H7 (cell line): Measurements from ENCODE around the gene ATG2B. TPM values are rescaled to one million over a fixed set of nuclear protein-coding genes. Genes with fewer than 3 reads are reported as not detected.

Experiments
- DNase-seq: peaks from one replicate; pipeline ENCODE4 v3.0.0; 2012
- H3K27me3 ChIP-seq: 2 replicates; pipeline ENCODE4 v1.6.0; 2011; ENCODE audit warnings: mild to moderate bottlenecking, low read length; ENCODE audit not compliant: control insufficient read depth, insufficient read depth
- H3K36me3 ChIP-seq: replicated peaks from 2 replicates; pipeline ENCODE4 v1.5.1; 2011; ENCODE audit warnings: low read length; ENCODE audit not compliant: control insufficient read depth, insufficient read depth
- H3K4me3 ChIP-seq: 2 replicates; pipeline ENCODE4 v1.5.1; 2011; ENCODE audit warnings: low read depth, mild to moderate bottlenecking, control low read depth, low read length, moderate library complexity; ENCODE audit not compliant: insufficient read depth
- total RNA-seq: library from RNA; depleted of rRNA; stranded (reverse); fragments of >200 nt; shearing (Covaris generic); gene quantifications from 2 replicates; pipeline ENCODE4 v1.2.3, GENCODE V29; 2014; rRNA removed

The ATG2B gene, protein sequence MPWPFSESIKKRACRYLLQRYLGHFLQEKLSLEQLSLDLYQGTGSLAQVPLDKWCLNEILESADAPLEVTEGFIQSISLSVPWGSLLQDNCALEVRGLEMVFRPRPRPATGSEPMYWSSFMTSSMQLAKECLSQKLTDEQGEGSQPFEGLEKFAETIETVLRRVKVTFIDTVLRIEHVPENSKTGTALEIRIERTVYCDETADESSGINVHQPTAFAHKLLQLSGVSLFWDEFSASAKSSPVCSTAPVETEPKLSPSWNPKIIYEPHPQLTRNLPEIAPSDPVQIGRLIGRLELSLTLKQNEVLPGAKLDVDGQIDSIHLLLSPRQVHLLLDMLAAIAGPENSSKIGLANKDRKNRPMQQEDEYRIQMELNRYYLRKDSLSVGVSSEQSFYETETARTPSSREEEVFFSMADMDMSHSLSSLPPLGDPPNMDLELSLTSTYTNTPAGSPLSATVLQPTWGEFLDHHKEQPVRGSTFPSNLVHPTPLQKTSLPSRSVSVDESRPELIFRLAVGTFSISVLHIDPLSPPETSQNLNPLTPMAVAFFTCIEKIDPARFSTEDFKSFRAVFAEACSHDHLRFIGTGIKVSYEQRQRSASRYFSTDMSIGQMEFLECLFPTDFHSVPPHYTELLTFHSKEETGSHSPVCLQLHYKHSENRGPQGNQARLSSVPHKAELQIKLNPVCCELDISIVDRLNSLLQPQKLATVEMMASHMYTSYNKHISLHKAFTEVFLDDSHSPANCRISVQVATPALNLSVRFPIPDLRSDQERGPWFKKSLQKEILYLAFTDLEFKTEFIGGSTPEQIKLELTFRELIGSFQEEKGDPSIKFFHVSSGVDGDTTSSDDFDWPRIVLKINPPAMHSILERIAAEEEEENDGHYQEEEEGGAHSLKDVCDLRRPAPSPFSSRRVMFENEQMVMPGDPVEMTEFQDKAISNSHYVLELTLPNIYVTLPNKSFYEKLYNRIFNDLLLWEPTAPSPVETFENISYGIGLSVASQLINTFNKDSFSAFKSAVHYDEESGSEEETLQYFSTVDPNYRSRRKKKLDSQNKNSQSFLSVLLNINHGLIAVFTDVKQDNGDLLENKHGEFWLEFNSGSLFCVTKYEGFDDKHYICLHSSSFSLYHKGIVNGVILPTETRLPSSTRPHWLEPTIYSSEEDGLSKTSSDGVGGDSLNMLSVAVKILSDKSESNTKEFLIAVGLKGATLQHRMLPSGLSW (N-terminal part only)
- 7.1 and 10.0 TPM in 2 replicates for total RNA-seq

DNA sequence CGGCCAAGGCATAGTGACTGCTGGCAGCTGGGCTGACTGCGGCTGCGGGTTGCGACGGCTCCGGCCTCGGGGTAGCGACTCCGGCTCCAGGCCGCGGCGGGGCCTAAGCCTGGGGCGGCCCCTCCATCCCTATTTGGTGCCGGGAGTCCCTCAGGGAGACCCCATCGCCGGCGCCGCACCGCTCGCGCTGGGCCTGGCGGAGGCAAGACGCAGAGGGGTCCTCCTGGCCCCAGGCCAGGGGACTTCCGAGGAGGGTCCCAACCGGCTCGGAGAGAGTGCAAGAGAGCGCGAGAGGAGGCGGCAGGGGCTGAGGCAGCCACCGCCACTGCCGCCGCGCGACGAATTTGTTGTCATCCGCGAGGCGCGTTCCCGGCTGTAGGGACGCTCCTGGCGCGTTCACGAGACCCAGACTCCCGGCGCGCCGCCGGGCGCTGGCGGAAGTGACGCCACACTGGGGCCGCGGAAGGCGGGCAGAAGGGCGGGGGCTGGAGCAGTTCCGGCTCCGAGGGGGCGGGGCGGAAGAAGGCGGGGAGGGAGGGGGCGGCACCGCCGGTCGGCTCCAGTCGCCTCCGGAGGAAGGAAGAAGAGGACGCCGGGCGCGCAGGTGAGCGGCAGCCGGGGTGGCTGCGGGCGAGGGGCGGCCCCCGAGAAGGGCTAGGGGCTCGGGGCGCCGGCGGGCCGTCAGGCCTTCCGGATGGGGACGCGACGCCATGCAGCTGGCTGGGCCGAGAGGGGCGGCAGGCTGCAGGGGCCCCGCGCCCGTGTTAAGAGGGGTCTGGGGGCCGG is at the start of gene ATG2B, which contains the start of gene GSKIP:
Gene ATG2B, minus strand, starts transcription at position 377 of the 786 bp plus-strand sequence. Its CDS starts 365 bp downstream, at position 12.
Gene GSKIP, plus strand, starts transcription at position 562 of the 786 bp plus-strand sequence. CDS start 18,722 bp downstream, outside the sequence.
- DNase-seq = peak; percentile 96
- no peaks in the 10 kb centered on the region for H3K36me3 ChIP-seq
- peak within 1 kb of the TSS; percentile 93 for H3K4me3 ChIP-seq

GRCh38 chr14:96410119-96410518 is 47.0 kb upstream of the ATG2B start:
- Histone ChIP-seq H3K4me3 (no peak overlapping the region), H3K27me3 (no peaks in the 10 kb centered on the region), H3K36me3 (no peaks in the 10 kb centered on the region)
- no peak for DNase-seq

More for the DNA sequence above, at the start of gene ATG2B, which contains the start of gene GSKIP:
- no peaks in the 10 kb centered on the region for H3K27me3 ChIP-seq

DNA sequence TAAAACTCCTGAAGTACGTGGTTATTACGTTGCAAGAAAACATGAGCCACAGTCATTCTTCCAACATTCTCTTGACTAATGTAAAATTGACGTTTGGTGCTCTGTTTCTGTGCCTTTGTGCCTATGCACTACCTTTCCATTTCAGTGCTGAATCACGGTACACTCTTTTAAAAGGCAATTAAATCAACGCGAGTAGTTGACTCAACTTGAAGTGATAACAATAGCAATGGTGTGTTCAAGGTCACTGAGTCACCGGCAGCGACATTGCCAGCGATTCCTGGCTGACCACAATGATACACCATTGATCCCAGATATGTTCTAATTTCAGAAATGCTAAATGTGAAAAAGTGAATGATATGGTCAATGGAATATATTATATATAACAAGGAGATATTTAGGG is 46.6 kb upstream of the ATG2B start:
- H3K36me3 ChIP-seq = no peaks in the 10 kb centered on the region
- no peaks in the 10 kb centered on the region for H3K27me3 ChIP-seq
- no peak for DNase-seq
- no peak overlapping the region for H3K4me3 ChIP-seq

- DNase-seq = no peak
- Histone ChIP-seq H3K4me3 (no peak overlapping the region), H3K36me3 (no peaks in the 10 kb centered on the region), H3K27me3 (no peaks in the 10 kb centered on the region)
These were observed 45.5 kb upstream of the ATG2B start for GRCh38 chr14:96408608-96409007.

DNA sequence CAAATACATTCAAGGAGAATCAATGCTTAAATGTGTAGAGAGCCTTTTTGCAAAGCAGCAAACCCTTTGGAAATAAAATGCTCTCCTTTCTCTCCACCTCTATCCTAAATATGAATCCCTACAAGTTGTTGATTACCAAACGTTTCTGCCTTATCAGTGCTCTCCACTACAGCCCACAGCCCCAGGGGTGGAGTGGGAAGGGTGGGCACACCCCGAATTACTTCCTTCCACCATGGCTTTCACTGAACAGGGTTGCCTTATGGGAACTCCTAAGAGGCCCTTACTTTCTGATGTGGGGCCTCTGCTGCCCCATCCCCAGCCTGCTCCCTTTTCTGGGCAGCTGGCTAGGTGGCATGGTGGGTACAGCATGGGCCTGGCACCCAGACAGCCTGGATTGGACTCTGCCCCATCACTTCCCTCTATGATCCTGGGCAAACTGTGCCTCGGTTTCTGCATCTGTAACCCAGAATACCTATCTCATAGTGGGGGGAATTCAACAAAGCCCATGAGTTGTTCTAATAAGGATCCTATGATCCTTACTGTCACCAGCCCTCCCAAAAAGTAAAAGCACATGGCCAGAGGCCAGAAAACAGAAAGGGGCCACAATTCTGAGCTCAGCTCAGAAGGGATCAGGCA is 44.9 kb upstream of the ATG2B start:
- DNase-seq = no peak
- H3K27me3 ChIP-seq = no peaks in the 10 kb centered on the region
- H3K4me3 ChIP-seq = no peak overlapping the region
- H3K36me3 ChIP-seq = no peaks in the 10 kb centered on the region

DNA sequence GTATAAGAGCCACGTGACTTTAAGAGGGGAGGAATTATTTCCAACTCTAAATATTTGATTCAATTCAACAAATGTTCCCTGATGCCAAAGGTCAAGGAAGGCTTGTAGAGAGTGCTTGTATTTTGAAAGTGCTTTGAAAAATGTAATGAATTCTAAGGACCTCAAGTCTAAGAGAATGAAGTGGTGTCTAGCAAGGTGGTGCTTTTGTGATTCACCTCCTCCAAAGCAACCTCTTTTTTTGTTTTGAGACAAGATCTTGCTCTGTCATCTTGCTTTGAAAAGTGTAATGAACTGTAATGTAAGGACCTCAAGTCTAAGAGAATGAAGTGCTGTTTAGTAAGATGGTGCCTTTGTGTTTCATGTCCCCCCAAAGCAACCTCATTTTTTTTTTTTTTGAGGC is 42.5 kb upstream of the ATG2B start:
- no peaks in the 10 kb centered on the region; the same call in 1 of the 2 replicates for H3K27me3 ChIP-seq
- no peak for DNase-seq
- H3K4me3 ChIP-seq = no peak overlapping the region

GRCh38 chr14:96403409-96403808 is 40.3 kb upstream of the ATG2B start:
- H3K4me3 ChIP-seq = no peak overlapping the region
- DNase-seq = no peak
- no peaks in the 10 kb centered on the region for H3K36me3 ChIP-seq
- H3K27me3 ChIP-seq = no peaks in the 10 kb centered on the region; the same call in 1 of the 2 replicates

More for the DNA sequence above, 42.5 kb upstream of the ATG2B start:
- H3K36me3 ChIP-seq = no peaks in the 10 kb centered on the region

DNA sequence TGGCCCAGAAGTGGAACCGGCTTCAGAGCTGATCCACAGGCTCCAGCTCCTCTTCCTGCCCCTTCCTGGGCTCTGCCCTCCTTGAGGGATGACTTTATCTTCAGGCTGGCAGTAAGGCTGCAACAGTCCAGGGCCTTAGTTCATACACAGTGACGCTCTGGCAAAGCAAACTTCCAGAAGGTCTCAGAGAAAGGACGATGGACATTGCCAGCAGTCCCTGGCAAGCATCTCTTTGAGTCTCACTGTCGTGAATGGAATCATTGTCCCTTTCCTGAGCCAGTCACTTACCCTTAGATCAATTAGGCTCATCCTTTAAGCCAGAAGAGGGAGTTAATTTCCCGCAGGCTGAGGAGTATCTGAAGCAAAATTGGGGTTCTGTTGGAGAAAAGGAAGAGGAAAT is 37.4 kb upstream of the ATG2B start:
- no peaks in the 10 kb centered on the region; the same call in 1 of the 2 replicates for H3K27me3 ChIP-seq
- H3K4me3 ChIP-seq = no peak overlapping the region
- no peaks in the 10 kb centered on the region for H3K36me3 ChIP-seq
- DNase-seq = no peak

DNA sequence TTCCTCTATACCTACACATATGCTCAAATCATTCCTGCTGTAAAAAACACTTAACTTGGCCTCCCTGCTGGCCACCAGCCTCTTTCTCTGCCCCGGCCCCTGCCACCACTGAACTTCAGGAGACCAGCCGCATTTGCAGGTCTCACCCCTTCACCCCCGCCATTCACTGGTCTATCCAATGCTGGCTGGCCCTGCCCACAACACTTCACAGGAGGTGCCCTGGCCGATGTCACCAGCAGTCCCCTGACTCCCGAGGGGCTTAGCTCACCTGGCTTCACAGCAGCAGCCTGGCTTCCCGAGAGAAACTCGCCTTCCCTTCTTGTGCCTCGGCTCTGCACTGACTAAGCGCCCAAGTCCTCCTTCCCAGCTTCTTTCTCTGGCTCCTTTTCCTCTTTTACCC is 36.3 kb upstream of the ATG2B start:
- DNase-seq = no peak
- no peaks in the 10 kb centered on the region; the same call in 1 of the 2 replicates for H3K27me3 ChIP-seq
- no peaks in the 10 kb centered on the region for H3K36me3 ChIP-seq
- H3K4me3 ChIP-seq = no peak overlapping the region

- H3K27me3 ChIP-seq = no peaks in the 10 kb centered on the region; the same call in 1 of the 2 replicates
- H3K36me3 ChIP-seq = no peaks in the 10 kb centered on the region
- DNase-seq = no peak
- no peak overlapping the region for H3K4me3 ChIP-seq
These were observed 35.8 kb upstream of the ATG2B start for GRCh38 chr14:96398921-96399320.

- H3K36me3 ChIP-seq = no peaks in the 10 kb centered on the region
- DNase-seq = no peak
- H3K4me3 ChIP-seq = no peak overlapping the region
These were observed 35.3 kb upstream of the ATG2B start for GRCh38 chr14:96398432-96398831.

GRCh38 chr14:96394047-96394815 is 31.1 kb upstream of the ATG2B start:
- DNase-seq = no peak
- no peaks in the 10 kb centered on the region for H3K36me3 ChIP-seq
- no peak overlapping the region for H3K4me3 ChIP-seq
- H3K27me3 ChIP-seq = peaks cover 20% of the 10 kb centered on the region

More at GRCh38 chr14:96398432-96398831, 35.3 kb upstream of the ATG2B start:
- H3K27me3 ChIP-seq = peaks cover under 1% of the 10 kb centered on the region; the same call in 1 of the 2 replicates
